ENCODE data around the gene NALCN.

Gene NALCN

GRCh38 chr13:101271681-101272245 lies 144.5 kb downstream of the NALCN start:
- FAIRE-seq: no peak

GRCh38 chr13:101267656-101268055 lies 148.7 kb downstream of the NALCN start:
- FAIRE-seq: no peak

- FAIRE-seq: no peak
Measured at GRCh38 chr13:101265934-101266333, 150.4 kb downstream of the NALCN start.

GRCh38 chr13:101264931-101265330 lies 151.4 kb downstream of the NALCN start:
- FAIRE-seq: no peak

GRCh38 chr13:101262306-101262705 lies 154.0 kb downstream of the NALCN start:
- no peak for FAIRE-seq

- no peak for FAIRE-seq
Measured at GRCh38 chr13:101258509-101258908, 157.8 kb downstream of the NALCN start.

GRCh38 chr13:101258071-101258470 lies 158.2 kb downstream of the NALCN start:
- no peak for FAIRE-seq

GRCh38 chr13:101248739-101249514 lies 167.4 kb downstream of the NALCN start:
- FAIRE-seq: no peak

GRCh38 chr13:101242720-101243119 lies 173.6 kb downstream of the NALCN start:
- no peak for FAIRE-seq

GRCh38 chr13:101238555-101238954 lies 177.8 kb downstream of the NALCN start:
- no peak for FAIRE-seq

GRCh38 chr13:101231751-101232428 lies 184.4 kb downstream of the NALCN start:
- no peak for FAIRE-seq

GRCh38 chr13:101230271-101230890 lies 185.9 kb downstream of the NALCN start:
- FAIRE-seq: no peak

- FAIRE-seq: no peak
Measured at GRCh38 chr13:101219609-101220265, 196.6 kb downstream of the NALCN start.

- no peak for FAIRE-seq
Measured at GRCh38 chr13:101218484-101218883, 197.8 kb downstream of the NALCN start.

- no peak for FAIRE-seq
Measured at GRCh38 chr13:101217086-101217485, 199.2 kb downstream of the NALCN start.

- peak; percentile 86 for FAIRE-seq
Measured at GRCh38 chr13:101211261-101211660, 205.0 kb downstream of the NALCN start.

GRCh38 chr13:101210774-101211173 lies 205.5 kb downstream of the NALCN start:
- FAIRE-seq: no peak

- peak; percentile 71 for FAIRE-seq
Measured at GRCh38 chr13:101209206-101209893, 207.0 kb downstream of the NALCN start.

GRCh38 chr13:101205408-101205807 lies 210.9 kb downstream of the NALCN start:
- peak; percentile 71 for FAIRE-seq

- peak; percentile 38 for FAIRE-seq
Measured at GRCh38 chr13:101204270-101205020, 211.9 kb downstream of the NALCN start.

GRCh38 chr13:101202590-101202989 lies 213.7 kb downstream of the NALCN start:
- FAIRE-seq: no peak

- no peak for FAIRE-seq
Measured at GRCh38 chr13:101190976-101191375, 225.3 kb downstream of the NALCN start.
